NCI-H345 treated with DMSO at 0.1 percent for 48 hours (cell line): ENCODE measurements around the gene SHOX.
"Not testable (repeated sequence)": the region's sequence is repeated elsewhere in the genome, so short reads cannot be mapped to it uniquely, and the experiment has no call there.

Experiments
- DNase-seq: peaks from one replicate; lab custom pipeline; 2025; ENCODE audit not compliant: unreplicated experiment; lab: John Stamatoyannopoulos, UW

The SHOX gene

DNA sequence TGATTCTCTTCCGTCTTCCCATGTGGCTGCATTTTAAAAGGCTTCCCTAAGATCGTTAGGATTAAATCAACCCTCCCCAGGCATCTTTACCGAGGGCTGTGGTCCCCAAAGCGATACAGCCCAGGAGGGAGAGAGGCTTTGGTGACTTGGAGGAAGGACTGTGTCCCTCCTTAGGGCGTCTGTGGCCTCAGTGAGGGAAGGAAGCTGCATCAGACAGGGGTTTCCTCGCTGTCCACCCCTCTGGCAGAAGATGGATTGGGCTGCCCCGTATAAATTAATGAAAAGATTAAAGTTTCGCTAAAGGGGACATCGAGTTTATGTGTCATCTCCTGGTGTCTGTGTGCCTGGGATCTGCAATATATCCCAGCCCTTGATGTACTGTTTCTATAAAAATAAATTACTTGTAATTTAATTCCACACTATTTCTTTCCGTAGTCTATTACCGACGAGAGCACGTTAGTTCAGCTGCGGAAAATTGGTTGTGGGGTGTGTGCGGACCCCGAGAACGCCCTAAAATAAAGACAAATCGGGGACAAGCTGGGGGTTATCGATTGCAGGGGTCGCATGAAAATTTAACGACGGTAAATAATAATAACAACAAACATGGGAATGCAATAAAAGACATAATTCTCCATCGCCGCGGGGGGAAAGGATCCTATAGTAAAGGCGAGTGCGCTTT, 6.5 kb downstream of the SHOX start:
- DNase-seq, result no peak

DNA sequence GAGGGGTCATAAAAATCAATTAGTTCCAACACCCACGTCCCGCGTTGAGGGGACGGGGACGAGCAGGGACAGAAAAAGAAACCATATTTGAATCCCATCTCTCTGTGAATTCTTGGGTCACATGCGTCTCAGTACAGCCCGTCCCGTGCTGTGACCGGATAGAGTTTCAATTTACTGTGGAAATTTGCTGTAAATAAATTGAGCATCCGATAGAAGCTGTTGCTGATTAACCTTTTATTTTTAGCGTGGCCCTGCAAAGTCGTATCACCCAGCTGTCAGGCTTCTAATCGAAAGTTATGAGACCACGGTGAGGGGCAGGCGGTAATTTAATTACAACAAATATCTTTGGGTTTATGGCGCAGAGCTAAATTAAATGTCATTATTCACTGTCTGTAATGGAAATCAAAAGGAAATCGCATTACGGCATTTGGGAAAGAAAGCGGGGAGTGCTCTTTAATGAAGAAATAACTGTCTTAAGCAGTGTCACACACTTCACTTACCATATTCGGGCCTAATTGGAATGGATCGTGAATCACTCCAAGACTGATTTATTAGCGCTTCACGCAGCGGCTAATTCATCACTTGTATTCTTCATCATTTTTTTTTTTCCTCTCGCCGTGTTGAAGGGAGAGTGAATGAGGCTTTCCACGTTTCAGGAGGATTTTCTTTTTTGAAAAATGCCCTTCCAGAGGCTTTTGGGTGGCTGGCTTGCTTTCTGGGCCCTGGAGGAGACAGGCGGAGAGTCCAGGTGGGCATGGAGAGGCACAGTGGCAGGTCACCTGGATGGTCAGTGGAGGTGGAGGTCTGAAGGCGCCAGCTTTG, 7.3 kb downstream of the SHOX start:
- no peak for DNase-seq

DNA sequence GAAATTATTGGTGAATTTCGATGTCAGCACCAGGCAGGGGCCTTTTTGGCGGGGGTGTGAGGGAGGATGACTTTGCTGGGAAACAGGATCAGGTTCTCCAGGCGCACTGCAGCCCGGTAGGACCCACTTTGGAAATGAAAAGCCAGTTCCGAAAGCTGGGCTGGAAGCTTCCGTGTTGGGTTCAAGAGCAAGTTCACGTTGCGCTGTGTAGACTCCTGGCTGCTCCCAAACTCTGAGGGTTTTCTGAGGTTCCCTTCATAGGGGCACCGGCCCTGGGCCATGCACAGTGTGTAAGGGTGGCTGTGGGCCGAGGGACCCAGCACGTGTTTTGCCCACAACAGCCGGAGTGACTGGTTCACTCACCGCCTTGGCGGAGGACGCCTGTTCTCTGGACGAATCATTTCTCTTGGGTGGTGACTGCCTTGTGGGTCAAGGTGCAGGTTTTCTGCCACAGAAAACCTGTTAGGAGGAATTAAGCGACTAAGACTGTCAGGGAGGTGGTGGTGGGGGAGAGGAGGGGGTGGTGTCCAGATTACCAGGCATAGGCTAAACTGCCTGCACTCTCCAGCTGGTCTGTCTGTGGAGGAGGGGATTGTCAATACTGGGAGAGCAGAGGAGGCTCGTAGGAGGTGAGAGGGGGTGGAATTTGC, 8.0 kb downstream of the SHOX start:
- no peak for DNase-seq

DNA sequence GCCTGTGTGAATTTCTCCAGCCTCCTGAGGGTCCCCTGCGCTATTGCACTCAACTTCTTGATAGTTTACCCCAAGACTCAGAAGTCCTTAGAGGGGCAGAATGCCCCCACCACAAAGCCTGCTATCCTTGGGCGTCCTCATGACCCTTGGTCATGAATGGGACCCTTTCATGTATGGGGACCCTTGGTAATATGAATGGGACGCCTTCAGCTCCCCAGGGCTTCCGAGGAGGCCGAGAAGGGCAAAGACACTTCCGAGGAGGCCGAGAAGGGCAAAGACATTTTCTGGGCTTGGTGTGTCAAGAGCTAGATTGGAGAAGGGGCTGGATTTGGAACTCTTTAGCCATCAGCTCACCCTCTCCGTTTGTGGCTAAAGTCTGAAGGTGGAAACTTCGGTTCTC, 8.6 kb downstream of the SHOX start:
- no peak for DNase-seq

DNA sequence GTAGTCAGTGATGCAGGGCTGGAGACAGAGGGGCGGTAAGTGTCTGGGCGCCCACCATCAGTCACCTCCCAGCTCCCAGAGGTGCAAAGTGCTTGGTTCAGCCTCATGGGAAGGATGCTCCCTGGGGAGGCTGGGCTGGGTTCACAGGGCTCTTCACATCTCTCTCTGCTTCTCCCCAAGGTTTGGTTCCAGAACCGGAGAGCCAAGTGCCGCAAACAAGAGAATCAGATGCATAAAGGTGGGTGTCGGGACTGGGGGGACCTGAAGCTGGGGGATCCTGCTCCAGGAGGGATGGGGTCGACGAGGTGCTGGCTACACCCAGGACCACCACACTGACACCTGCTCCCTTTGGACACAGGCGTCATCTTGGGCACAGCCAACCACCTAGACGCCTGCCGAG, 10.1 kb downstream of the SHOX start:
- DNase-seq, result no peak

DNA sequence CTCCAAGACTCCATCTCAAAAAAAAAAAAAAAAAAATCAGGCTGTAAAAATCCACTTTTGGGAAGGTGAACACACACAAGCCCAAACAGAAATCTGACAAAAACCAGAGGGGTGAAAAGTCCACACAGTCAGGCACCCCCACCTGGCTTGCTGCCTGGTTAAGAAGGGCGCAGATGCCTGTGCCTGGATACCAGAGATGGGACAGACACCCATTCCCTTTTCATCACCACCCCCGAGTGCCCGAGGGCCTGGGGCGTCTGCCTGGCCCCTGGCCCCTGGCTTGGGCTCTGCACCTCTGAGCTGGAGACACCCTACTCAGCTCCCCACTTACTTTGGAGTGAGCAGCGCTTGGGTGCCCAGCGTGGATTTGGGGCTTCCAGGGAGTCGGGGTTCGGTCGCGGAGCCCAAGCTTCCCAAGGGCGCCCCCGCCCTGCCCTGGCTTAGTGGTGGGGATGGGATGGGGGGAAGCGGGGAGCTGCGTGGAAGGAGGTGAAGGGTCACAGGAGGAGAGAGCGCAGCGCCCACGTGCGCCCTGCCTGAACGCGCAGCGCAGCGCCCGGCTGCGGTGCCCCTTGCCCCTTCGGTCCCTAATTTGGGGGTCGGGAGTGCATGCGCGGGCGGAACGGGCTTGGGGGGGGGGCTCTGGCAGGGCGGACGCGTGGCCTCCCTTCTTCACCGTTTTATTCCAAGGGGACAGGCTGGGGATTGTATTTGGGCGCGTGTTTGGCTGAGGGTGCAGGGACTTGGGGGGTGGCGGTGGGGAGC, 11.3 kb downstream of the SHOX start:
- DNase-seq, result no peak

DNA sequence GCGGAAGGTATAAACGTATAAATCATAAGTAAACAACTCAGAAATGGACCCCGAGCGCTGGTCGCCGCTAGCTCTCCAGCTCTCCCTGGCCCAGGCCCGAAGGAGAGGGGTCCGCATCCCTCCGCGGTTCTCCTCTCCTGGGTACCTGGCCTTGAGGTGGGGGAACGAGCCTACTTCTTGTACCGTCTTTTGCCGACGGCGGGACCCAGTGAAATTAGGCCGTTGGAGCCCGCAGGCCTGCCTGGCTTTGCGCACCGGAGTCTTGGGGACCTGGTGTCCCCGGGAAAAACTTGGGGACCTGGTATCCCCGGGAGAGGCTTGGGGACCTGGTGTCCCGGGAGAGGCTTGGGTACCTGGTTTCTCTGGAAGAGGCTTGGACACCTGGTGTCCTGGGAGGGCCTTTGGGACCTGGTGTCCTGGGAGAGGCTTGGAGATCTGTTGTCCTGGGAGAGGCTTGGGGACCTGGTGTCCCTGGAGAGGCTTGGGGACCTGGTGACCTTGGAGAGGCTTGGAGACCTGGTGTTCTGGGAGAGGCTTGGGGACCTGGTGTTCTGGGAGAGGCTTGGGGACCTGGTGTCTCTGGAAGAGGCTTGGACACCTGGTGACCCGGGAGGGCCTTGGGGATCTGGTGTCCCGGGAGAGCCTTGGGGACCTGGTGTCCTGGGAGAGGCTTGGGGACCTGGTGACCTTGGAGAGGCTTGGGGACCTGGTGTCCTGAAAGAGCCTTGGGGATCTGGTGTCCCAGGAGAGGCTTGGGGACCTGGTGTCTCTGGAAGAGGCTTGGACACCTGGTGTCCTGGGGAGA, 12.0 kb downstream of the SHOX start:
- DNase-seq, result no peak

DNA sequence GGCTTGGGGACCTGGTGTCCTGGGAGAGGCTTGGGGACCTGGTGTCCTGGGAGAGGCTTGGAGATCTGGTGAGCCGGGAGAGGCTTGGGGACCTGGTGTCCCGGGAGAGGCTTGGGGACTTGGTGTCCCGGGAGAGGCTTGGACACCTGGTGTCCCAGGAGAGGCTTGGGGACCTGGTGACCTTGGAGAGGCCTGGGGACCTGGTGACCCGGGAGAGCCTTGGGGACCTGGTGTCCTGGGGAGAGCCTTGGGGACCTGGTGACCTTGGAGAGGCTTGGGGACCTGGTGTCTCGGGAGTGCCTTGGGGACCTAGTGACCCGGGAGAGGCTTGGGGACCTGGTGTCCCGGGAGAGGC, 12.6 kb downstream of the SHOX start:
- DNase-seq, result no peak

DNA sequence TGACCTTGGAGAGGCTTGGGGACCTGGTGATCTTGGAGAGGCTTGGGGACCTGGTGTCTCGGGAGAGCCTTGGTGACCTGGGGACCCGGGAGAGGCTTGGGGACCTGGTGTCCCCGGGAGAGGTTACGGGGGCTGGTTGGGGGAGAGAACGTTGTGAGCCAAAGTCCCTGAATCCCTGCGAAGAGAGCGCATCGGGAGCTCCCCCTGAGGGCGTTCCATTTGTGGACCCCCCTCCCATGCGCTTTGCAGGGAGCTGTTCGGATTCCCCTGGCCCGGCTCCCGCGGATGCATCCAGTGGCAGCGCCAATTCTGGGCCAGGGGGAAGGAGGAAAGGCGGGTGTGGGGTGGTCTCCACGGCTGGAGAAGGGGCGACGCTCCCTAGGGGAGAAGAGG, 13.3 kb downstream of the SHOX start:
- no peak for DNase-seq

DNA sequence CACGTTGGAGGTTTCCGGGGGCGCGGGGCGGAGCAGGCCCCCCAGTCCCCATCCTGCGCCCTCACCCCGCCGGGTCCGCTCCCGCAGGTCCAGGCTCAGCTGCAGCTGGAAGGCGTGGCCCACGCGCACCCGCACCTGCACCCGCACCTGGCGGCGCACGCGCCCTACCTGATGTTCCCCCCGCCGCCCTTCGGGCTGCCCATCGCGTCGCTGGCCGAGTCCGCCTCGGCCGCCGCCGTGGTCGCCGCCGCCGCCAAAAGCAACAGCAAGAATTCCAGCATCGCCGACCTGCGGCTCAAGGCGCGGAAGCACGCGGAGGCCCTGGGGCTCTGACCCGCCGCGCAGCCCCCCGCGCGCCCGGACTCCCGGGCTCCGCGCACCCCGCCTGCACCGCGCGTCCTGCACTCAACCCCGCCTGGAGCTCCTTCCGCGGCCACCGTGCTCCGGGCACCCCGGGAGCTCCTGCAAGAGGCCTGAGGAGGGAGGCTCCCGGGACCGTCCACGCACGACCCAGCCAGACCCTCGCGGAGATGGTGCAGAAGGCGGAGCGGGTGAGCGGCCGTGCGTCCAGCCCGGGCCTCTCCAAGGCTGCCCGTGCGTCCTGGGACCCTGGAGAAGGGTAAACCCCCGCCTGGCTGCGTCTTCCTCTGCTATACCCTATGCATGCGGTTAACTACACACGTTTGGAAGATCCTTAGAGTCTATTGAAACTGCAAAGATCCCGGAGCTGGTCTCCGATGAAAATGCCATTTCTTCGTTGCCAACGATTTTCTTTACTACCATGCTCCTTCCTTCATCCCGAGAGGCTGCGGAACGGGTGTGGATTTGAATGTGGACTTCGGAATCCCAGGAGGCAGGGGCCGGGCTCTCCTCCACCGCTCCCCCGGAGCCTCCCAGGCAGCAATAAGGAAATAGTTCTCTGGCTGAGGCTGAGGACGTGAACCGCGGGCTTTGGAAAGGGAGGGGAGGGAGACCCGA, 14.0 kb downstream of the SHOX start:
- DNase-seq, result no peak

DNA sequence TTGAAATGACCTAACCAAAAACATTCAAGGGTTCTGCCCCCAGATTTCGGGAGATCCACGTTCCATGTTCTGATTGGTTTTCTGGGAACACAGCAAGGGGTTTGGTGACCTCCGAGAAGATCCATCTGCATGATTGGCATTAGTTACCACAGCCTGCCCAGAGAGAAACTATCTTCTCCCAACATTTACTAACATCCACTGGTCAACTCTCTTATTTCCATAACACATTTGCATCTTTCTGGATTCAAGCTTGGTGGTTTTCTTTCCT, 15.6 kb downstream of the SHOX start:
- DNase-seq, result no peak

DNA sequence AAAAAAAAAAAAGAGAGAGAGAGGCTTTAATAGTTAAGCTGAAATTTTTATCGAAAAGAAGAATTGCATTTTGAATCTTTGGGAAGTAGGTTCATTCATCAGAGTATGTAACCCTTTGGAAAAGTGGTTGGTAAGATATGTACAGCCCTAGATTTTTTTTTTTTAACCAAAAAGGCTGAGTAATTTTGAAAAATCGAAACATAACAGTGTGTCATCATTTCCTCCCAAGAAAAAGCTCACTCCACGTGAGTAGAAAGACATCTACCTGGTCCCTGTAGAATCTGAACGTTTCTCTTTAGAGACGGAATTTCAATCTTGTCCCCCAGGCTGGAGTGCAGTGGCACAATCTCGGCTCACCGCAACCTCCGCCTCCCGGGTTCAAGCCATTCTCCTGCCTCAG, 16.2 kb downstream of the SHOX start:
- no peak for DNase-seq

DNA sequence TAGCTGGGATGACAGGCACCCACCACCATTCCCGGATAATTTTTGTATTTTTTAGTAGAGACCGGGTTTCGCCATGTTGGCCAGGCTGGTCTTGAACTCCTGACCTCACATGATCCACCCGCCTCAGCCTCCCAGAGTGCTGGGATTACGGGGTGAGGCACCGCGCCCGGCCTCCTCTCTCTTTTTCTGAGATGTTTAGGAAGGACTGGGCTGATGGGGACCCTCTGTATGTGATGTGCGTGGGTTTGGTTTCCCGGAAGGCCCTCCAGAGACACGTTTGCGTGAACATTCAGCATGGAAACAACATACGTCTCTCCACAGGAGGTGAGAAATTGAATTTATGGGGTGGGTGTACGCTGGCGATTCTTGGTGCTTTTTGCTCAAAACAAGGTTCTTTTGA, 18.6 kb downstream of the SHOX start:
- no peak for DNase-seq

DNA sequence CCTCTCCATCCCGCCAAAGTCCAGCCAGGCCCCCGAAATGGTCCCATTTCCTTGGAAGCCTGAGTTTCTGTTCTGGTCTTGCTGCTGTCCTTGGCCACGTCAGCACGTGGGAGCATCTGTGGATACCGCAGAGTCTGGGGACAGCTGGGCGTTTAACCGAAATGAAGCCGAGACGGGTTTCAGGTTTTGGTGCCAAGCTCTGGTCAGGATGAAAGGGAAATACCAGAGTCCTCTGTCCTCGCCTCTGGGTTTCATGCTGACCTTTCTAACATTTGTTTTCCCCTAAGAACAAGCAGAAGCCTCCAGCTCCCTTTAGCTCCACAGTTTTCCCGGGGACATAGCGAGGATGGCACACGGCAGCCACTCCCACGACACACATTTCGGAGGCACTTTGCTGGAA, 19.7 kb downstream of the SHOX start:
- DNase-seq, result no peak

DNA sequence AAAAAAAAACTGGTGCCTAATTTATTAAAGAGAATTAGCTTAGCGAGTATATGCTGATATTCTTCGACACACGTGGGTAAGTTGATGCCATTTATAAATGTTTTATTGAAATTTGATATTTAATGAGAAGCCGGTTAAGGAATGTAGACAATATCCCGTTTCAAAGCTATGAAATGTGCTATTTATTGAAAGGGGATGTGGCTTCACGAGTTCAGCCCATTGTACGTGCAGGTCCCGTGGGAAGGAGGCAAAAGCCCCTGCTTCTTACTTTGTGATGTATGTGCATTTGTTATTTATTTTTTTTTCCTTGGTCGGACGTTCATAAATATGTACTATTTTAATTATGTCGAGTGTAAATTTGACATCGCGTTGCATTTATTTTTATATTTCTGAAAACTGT, 20.2 kb downstream of the SHOX start:
- DNase-seq, result no peak

DNA sequence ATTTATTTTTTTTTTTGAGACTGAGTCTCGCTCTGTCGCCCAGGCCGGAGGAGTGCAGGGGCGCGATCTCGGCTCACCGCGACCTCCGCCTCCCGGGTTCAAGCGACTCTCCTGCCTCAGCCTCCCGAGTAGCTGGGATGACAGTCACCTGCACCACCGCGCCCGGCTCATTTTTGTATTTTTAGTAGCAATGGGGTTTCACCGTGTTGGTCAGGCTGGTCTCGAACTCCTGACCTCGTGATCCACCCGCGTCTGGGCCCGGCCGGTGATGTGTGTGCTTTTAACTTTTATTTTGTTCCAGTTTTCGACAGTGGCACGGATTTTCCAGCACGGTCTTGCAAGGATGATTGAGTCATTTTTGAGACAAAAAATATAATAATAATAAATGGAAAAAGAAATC, 21.3 kb downstream of the SHOX start:
- DNase-seq, result not testable (repeated sequence)

DNA sequence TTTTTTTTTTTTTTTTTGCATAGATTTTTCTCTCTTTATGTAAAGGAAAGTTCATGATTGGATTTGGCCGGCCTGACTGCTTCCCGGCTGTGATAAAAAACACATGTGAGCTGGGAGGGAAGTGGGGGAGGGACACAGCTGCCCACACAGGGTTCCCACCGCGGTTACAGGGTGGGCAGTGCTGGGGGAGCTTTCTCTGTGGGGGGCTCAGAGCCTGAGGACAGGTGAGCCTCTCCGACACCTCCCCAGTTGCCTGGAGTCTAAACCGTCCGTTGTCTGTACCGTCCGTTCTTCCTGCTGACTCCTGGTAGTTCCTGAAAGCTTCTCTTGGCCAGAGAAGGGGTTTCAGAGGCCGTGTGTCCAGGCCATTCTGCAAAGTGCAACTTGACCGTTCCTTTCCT, 21.8 kb downstream of the SHOX start:
- DNase-seq, result no peak

DNA sequence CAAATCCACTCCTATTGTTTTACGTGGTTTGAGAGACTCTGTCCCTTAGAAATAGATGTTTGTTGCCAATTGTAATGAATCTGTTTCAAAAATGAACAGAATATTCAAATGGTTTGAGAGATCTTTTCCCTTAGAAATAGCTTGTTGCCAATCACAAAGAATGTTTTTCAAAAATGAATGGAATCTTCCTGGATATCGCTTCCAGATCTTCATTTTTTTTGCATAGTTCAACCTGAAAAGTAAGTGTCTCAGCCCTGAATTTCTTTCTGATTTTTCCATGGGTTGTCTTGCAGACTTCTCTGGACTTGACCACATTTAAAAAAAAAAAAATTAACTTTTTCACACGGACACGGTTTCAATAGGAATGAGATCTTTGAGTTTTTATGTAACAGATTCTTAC, 22.7 kb downstream of the SHOX start:
- DNase-seq, result no peak

DNA sequence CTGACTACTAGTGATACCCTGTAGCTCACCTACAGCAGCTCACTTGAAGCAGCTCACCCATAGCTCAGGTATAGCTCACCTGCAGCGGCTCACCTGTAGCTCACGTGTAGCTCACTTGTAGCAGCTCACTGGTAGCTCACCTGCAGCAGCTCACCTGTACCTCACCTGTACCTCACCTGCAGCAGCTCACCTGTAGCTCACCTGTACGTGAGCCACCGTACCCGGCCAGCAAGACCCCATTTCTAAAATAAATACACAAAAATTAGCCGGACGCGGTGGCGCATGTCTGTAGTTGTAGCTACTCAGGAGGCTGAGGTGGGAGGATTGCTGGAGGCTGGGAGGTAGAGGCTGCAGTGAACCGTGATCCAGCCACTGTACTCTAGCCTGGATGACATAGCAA, 30.6 kb downstream of the SHOX start:
- DNase-seq, result no peak

DNA sequence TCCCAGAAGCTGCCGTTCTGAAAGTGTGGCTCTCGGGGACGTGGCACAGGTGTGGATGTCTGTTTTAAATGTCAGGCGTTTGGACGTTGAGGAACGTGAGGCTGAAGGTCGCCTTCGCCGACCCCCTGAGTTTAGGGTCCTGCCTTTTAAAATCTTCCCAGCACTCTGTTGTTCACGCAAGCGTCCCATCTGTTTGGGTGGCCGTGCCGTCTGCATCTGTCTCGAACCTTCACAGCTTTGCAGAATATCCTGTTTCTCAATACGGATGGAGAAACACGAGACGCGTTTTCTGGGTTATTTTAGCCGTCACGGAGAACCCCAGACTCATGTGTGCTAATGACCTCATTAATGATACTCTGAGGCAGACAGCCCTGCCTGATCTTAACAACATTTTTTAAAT, 31.5 kb downstream of the SHOX start:
- DNase-seq, result no peak
